GM18861 (cell line): ENCODE results near the gene FLOT1.
"Not testable (repeated sequence)": the region's sequence is repeated elsewhere in the genome, so short reads cannot be mapped to it uniquely, and the experiment has no call there.

Experiments
- ATAC-seq: cut with Tn5 transposase; IDR thresholded peaks from one replicate; pipeline ENCODE4 v1.9.1; 2021; ENCODE audit not compliant: unreplicated experiment

Gene FLOT1

GRCh38 chr6:30723843-30724741 lies 18.4 kb downstream of the FLOT1 start:
- ATAC-seq, result not testable (repeated sequence)

GRCh38 chr6:30723159-30723842 lies 19.2 kb downstream of the FLOT1 start:
- ATAC-seq, result not testable (repeated sequence)

GRCh38 chr6:30722280-30723112 lies 20.0 kb downstream of the FLOT1 start:
- ATAC-seq, result no peak

- ATAC-seq, result not testable (repeated sequence)
These were observed 20.5 kb downstream of the FLOT1 start for GRCh38 chr6:30722025-30722279.

DNA sequence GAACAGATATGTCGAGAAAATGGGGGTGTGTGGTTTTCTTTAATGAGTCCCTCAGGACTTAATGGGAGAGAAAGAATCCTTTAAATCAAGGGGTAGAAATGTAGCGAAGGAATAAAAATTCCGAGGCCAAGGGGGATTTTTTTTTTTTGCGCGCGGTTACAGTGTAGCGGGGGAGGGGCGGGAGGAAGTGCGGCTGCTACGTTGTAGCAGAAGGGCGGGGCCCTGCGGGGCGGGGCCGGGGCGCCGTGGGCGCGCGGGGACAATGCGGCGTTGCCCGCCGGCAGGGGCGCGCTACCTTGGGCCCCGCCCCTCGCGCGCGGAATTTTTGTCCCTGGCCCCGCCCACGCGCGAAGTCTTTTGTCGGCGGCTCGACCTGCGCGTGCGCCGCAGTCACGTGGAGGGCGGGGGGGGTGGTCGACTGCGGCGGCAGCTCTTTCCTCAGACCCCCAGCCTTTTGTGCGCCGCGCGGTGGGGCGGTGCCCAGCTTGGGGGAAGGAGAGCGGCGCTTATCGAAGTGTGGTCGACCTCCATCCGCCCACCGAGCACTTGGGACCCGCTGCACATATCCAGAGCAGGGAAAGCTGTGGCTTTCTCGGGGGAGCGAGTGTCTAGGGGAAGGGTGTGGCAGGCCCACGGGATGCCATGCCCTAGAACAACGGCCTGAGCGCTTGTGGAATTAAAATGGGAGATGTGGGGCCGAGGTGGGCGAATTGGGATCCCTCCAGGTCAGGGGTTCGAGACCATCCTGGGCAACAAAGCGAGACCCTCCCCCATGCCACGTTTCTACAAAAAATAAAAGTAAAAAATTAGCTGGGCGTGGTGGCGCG lies 21.1 kb downstream of the FLOT1 start:
- peak; percentile 23 for ATAC-seq

GRCh38 chr6:30720738-30721197 lies 21.7 kb downstream of the FLOT1 start:
- ATAC-seq, result no peak

GRCh38 chr6:30719791-30720737 lies 22.4 kb downstream of the FLOT1 start, which contains the start of gene TUBB:
TSS of gene TUBB (plus strand) at chr6:30720352. CDS start at chr6:30720507, 155 bp downstream.
- ATAC-seq, result peak; percentile 42

DNA sequence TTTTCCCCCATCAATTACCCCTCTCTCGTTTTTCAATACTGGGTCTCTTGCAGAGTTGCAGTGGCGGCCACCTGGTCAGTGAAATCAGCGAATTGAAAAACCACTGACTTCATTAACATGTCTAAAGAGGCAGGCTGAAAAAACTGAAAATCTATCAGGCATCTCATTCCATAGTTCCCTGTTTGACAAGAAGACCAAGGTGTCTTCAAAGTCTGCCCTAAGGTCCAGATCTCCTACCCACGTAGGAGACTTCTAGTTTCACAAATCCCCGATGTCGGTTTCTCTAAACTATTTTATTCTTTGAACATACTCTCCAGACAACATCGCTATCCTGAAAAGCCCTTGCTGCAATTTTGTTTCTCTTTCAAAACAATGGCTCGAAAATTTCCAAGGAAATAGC lies 23.1 kb downstream of the FLOT1 start:
- no peak for ATAC-seq

- ATAC-seq, result not testable (repeated sequence)
These were observed 24.4 kb downstream of the FLOT1 start for GRCh38 chr6:30717845-30718720.

GRCh38 chr6:30717129-30717844 lies 25.2 kb downstream of the FLOT1 start, which contains the start of gene MDC1:
TSS of gene MDC1 (minus strand) at chr6:30717281. CDS start at chr6:30715175, 2,106 bp downstream.
- peak; percentile 54 for ATAC-seq

- no peak for ATAC-seq
These were observed 25.7 kb downstream of the FLOT1 start for GRCh38 chr6:30716879-30717128.

- ATAC-seq, result no peak
These were observed 28.2 kb downstream of the FLOT1 start for GRCh38 chr6:30714263-30714662.

DNA sequence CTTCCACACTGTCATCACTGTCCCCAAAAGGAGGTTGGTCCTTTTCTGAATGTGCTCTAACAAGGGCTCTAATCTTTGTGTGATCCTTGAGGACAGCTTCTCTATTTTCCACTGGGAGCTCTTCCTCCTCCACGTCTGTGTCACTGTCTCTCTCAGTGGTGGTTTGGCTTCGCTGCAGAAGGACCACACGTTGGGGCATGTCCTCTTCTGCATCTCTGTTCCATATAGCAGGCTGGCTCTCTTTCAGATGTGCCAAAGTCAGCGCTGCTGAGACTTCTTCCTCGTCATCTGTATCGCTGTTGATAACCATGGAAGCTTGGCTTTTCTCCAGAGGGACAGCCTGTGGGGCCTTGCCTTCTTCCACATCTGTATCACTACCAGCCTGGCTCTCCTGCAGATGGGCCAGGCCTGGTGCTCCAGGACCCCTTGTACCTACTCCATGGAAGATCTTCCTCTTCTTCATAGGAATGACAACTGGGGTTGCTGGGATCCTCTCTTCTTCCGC lies 30.0 kb downstream of the FLOT1 start:
- ATAC-seq, result no peak

GRCh38 chr6:30711758-30712380 lies 30.6 kb downstream of the FLOT1 start:
- no peak for ATAC-seq

GRCh38 chr6:30709101-30709868 lies 33.2 kb downstream of the FLOT1 start:
- ATAC-seq, result no peak

GRCh38 chr6:30707281-30707850 lies 35.1 kb downstream of the FLOT1 start:
- ATAC-seq, result no peak
